GM12878 (cell line): Measurements from ENCODE around the gene SUN5. TPM values are rescaled to one million over a fixed set of nuclear protein-coding genes. Genes with fewer than 3 reads are reported as not detected.

Experiments used
- ATAC-seq: fragments of 200-7000 bp; cut with Tn5 transposase; 3 replicates; pipeline ENCODE4 v1.9.1; 2020; ENCODE audit warnings: mild to moderate bottlenecking, moderate library complexity
- BruUV-seq: library from RNA; stranded (reverse); fragments of 400-500 nt; replicated peaks from 2 replicates; lab custom pipeline; 2021; lab: Mats Ljungman, UMichigan
- CTCF ChIA-PET: fragments of 300-600 bp; sonication (Branson Sonifier 250); formaldehyde crosslinking; extraction: SDS; loops from one replicate; lab custom pipeline; 2021; ENCODE audit warnings: inconsistent platforms; lab: Yijun Ruan, JAX
- POLR2A ChIA-PET: fragments of 350-600 bp; formaldehyde crosslinking; extraction: SDS; loops from one replicate; lab custom pipeline; 2021; ENCODE audit warnings: inconsistent platforms; lab: Charles Lee
- RAD21 ChIA-PET: fragments of 300-600 bp; sonication (Branson Sonifier 250); formaldehyde crosslinking; loops from one replicate; lab custom pipeline; 2023; ENCODE audit warnings: antibody characterized with exemption; ENCODE audit not compliant: unreplicated experiment; lab: Charles Lee
- SMC1A ChIA-PET: fragments of 300-600 bp; sonication (Branson Sonifier 250); formaldehyde crosslinking; loops from one replicate; lab custom pipeline; 2023; ENCODE audit not compliant: unreplicated experiment, uncharacterized antibody; lab: Charles Lee
- DNase-seq: peaks from one replicate; pipeline ENCODE4 v3.0.0-alpha.2; 2011; ENCODE audit warnings: low read depth, low spot score
- FAIRE-seq: peaks from 3 replicates; lab custom pipeline; 2011; peaks lifted over from hg19 to GRCh38; lab: Jason Lieb, UNC
- H2AFZ ChIP-seq: 2 replicates; pipeline ENCODE4 v1.6.0; 2011; ENCODE audit warnings: low read depth, low read length, control low read depth; ENCODE audit not compliant: control insufficient read depth
- H3K27ac ChIP-seq: 2 replicates; pipeline ENCODE4 v1.5.1; 2011; ENCODE audit warnings: control low read depth; ENCODE audit not compliant: control insufficient read depth, insufficient read depth
- H3K27me3 ChIP-seq, 2 experiments: replicated peaks in 1 of 2; 2 replicates each; pipeline versions ENCODE4 v1.6.0 to v1.6.1; 2011; ENCODE audit warnings: low read length in 1 of 2; ENCODE audit not compliant: control insufficient read depth in 2 of 2, insufficient read depth in 2 of 2
- H3K36me3 ChIP-seq, 2 experiments: 2 replicates each; pipeline ENCODE4 v1.5.1; 2011; ENCODE audit warnings: low read length in 1 of 2; ENCODE audit not compliant: control insufficient read depth in 2 of 2, insufficient read depth in 2 of 2
- H3K4me1 ChIP-seq: 2 replicates; pipeline ENCODE4 v1.6.1; 2011; ENCODE audit warnings: mild to moderate bottlenecking, low read length, moderate library complexity, mixed read lengths; ENCODE audit not compliant: control insufficient read depth, insufficient read depth
- H3K4me2 ChIP-seq: 2 replicates; pipeline ENCODE4 v1.6.0; 2011; ENCODE audit warnings: control low read depth; ENCODE audit not compliant: control insufficient read depth, insufficient read depth
- H3K4me3 ChIP-seq: fragments of 200-600 bp; sonication (generic); 2 replicates; pipeline ENCODE4 v1.5.1; 2016
- H3K79me2 ChIP-seq: 2 replicates; pipeline ENCODE4 v1.6.0; 2011; ENCODE audit warnings: low read length; ENCODE audit not compliant: control insufficient read depth, insufficient read depth
- H3K9ac ChIP-seq: 2 replicates; pipeline ENCODE4 v1.8.0; 2011; ENCODE audit warnings: low read length, control low read depth, mixed read lengths; ENCODE audit not compliant: control insufficient read depth, insufficient read depth
- H3K9me3 ChIP-seq: replicated peaks from 3 replicates; pipeline ENCODE4 v1.5.1; 2011; ENCODE audit warnings: mild to moderate bottlenecking, low read length; ENCODE audit not compliant: control insufficient read depth, insufficient read depth
- H4K20me1 ChIP-seq: 2 replicates; pipeline ENCODE4 v1.6.0; 2011; ENCODE audit not compliant: control insufficient read depth, insufficient read depth
- BCL11A ChIP-seq: IDR thresholded peaks from 2 replicates; pipeline ENCODE4 v1.6.1; 2011; ENCODE audit warnings: low read depth, low read length
- BHLHE40 ChIP-seq, 2 experiments: fragments of 450-650 bp in 1 of 2; IDR thresholded peaks; 2 replicates each; pipeline ENCODE4 v1.6.1; 2011 to 2017; ENCODE audit warnings: low read depth in 2 of 2, borderline replicate concordance in 1 of 2, improper control_type of control experiment in 1 of 2, low read length in 1 of 2, mild to moderate bottlenecking in 1 of 2
- GATAD2B ChIP-seq: fragments of 450-650 bp; conservative IDR thresholded peaks from 2 replicates; pipeline ENCODE4 v1.6.1; 2017; ENCODE audit warnings: low read depth, mild to moderate bottlenecking, moderate library complexity
- NFYB ChIP-seq: IDR thresholded peaks from 2 replicates; pipeline ENCODE4 v1.6.1; 2011; ENCODE audit warnings: low read depth, mild to moderate bottlenecking, low read length, improper control_type of control experiment, moderate library complexity; ENCODE audit not compliant: insufficient read depth
- NR2C2 ChIP-seq: IDR thresholded peaks from 2 replicates; pipeline ENCODE4 v1.6.1; 2011; ENCODE audit warnings: borderline replicate concordance, low read depth; ENCODE audit not compliant: control insufficient read depth, insufficient read length
- POLR2AphosphoS2 ChIP-seq: IDR thresholded peaks from 2 replicates; pipeline ENCODE4 v1.6.1; 2011; ENCODE audit warnings: low read depth, mild to moderate bottlenecking, low read length, improper control_type of control experiment, moderate library complexity
- RAD21 ChIP-seq: IDR thresholded peaks from 2 replicates; pipeline ENCODE4 v1.6.1; 2011; ENCODE audit warnings: mild to moderate bottlenecking, low read depth, low read length, moderate library complexity; ENCODE audit not compliant: insufficient read depth
- RBBP5 ChIP-seq: fragments of 200-600 bp; sonication (generic); conservative IDR thresholded peaks from 2 replicates; pipeline ENCODE4 v1.6.1; 2016
- SMARCA5 ChIP-seq: fragments of 450-650 bp; IDR thresholded peaks from 2 replicates; pipeline ENCODE4 v1.6.1; 2017; ENCODE audit warnings: mild to moderate bottlenecking
- YBX1 ChIP-seq: fragments of 450-650 bp; IDR thresholded peaks from 2 replicates; pipeline ENCODE4 v1.6.1; 2016; ENCODE audit warnings: antibody characterized with exemption
- WGBS: methylation state at CpG from one replicate; pipeline ENCODE4 v1.1.6; 2016; ENCODE audit warnings: low lambda C conversion rate; ENCODE audit not compliant: insufficient replicate concordance, insufficient coverage; ENCODE audit errors: missing lambda C conversion rate; 5-methylcytosine and 5-hydroxymethylcytosine counted together
- in situ Hi-C: fragments of 300-500 bp; cut with MboI; formaldehyde crosslinking; loops from 9 replicates; pipeline ENCODE4 v1.14.3; 2018; ENCODE audit warnings: mixed read lengths
- intact Hi-C: fragments of 100-400 bp; cut with micrococcal nuclease; formaldehyde crosslinking; loops from one replicate; pipeline ENCODE4 v1.14.2; 2022; ENCODE audit not compliant: unreplicated experiment
- polyA plus RNA-seq, 11 experiments: library from polyadenylated mRNA; depleted of rRNA in 4 of 11; unstranded in 6 of 11; stranded (reverse) in 5 of 11; fragments of >200 nt; fragmentation: Nextera tagmentation in 4 of 11; fragmentation: Illumina TruSeq in 1 of 11; extraction: Ambion mirVana in 4 of 11; extraction: Trizol in 1 of 11; gene quantifications; 1 replicate in 1 of 11; 2 replicates in 10 of 11; pipeline versions ENCODE4 v1.2.1 to v1.2.3, GENCODE V29; 2011 to 2016; ENCODE audit warnings: inconsistent platforms in 2 of 11, missing spikeins in 2 of 11, low read depth in 1 of 11
- total RNA-seq, 4 experiments: library from RNA; depleted of rRNA in 3 of 4; stranded (reverse); fragments of >200 nt in 3 of 4; fragmentation: Illumina TruSeq in 1 of 4; extraction: Trizol in 1 of 4; gene quantifications; 2 replicates each; pipeline versions ENCODE4 v1.2.1 to v1.2.3, GENCODE V29; 2013 to 2021
- TF ChIP-seq, protein P1 (sequence below): fragments of 450-650 bp; formaldehyde crosslinking; IDR thresholded peaks from 2 replicates; pipeline ENCODE4 v1.4.0; 2020; ENCODE audit warnings: mild to moderate bottlenecking, moderate library complexity
- TF ChIP-seq, protein P2 (sequence below): IDR thresholded peaks from 2 replicates; pipeline ENCODE4 v1.6.1; 2011; ENCODE audit warnings: borderline replicate concordance, low read depth, mild to moderate bottlenecking, moderate library complexity, low read length; ENCODE audit not compliant: insufficient read depth, poor library complexity, severe bottlenecking
- TF ChIP-seq, protein P3 (sequence below): fragments of 450-650 bp; conservative IDR thresholded peaks from 2 replicates; pipeline ENCODE4 v1.6.1; 2017; ENCODE audit warnings: mild to moderate bottlenecking, moderate library complexity

The SUN5 gene
- total and polyA plus RNA-seq, 10 of the 15 experiments (the other 5 are each of a cell fraction or from before 2014, with no cell fraction given), result not detected

DNA sequence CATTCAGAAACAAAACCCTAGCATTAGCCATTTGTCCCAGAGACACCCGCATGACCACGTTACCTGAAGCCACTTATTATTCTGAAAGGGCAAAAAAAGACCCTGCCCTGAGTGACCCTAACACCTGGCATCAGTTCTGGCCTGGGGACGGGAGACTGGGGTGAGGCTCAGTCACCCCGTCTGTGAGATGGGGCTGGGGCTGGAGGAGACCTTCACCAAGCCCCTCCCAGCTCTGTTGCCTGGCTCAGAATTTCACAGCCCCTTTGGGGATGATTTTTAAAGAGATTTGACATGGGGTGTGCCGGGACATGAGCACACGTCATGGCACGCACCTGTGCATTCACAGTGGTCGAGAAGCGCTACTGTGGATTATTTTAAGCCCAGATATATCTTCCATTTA, 25.8 kb upstream of the SUN5 start (continued):
- TF ChIP-seq, protein P1, sequence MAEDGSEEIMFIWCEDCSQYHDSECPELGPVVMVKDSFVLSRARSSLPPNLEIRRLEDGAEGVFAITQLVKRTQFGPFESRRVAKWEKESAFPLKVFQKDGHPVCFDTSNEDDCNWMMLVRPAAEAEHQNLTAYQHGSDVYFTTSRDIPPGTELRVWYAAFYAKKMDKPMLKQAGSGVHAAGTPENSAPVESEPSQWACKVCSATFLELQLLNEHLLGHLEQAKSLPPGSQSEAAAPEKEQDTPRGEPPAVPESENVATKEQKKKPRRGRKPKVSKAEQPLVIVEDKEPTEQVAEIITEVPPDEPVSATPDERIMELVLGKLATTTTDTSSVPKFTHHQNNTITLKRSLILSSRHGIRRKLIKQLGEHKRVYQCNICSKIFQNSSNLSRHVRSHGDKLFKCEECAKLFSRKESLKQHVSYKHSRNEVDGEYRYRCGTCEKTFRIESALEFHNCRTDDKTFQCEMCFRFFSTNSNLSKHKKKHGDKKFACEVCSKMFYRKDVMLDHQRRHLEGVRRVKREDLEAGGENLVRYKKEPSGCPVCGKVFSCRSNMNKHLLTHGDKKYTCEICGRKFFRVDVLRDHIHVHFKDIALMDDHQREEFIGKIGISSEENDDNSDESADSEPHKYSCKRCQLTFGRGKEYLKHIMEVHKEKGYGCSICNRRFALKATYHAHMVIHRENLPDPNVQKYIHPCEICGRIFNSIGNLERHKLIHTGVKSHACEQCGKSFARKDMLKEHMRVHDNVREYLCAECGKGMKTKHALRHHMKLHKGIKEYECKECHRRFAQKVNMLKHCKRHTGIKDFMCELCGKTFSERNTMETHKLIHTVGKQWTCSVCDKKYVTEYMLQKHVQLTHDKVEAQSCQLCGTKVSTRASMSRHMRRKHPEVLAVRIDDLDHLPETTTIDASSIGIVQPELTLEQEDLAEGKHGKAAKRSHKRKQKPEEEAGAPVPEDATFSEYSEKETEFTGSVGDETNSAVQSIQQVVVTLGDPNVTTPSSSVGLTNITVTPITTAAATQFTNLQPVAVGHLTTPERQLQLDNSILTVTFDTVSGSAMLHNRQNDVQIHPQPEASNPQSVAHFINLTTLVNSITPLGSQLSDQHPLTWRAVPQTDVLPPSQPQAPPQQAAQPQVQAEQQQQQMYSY (CRISPR knock-in tag), result no peak
- TF ChIP-seq, protein P2, sequence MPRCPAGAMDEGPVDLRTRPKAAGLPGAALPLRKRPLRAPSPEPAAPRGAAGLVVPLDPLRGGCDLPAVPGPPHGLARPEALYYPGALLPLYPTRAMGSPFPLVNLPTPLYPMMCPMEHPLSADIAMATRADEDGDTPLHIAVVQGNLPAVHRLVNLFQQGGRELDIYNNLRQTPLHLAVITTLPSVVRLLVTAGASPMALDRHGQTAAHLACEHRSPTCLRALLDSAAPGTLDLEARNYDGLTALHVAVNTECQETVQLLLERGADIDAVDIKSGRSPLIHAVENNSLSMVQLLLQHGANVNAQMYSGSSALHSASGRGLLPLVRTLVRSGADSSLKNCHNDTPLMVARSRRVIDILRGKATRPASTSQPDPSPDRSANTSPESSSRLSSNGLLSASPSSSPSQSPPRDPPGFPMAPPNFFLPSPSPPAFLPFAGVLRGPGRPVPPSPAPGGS, result no peak

DNA sequence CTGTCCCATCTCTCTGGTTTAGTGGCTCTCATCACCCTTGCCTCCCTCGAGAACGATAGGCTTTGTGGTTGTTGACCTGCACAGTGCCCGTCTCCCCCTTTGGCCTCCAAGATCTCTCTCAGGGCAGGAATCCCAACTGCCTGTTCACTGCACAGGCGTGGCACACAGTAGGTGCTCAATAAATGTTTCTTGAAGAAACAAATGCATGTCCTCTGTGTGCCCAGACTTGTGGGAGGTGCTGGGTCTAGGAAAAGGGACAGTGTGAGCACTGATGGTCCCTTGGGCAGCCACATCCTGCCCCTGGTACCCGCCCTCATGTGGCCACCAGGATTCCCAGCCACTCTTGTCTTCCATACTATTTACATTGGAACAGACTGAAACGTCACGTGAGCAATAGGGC, 24.6 kb upstream of the SUN5 start:
- in situ Hi-C loops, result no loop called here
- no peak for FAIRE-seq
- 12% methylated on average over 7 of the region's 7 CpGs for WGBS
- TF ChIP-seq BHLHE40 (IDR thresholded peaks at IDR 0.05; ENCODE audit: borderline replicate concordance in 1 of 2, low read depth in 2 of 2, low read length in 1 of 2), result no peak
- TF ChIP-seq RAD21, result no peak
- no peak for TF ChIP-seq YBX1
- TF ChIP-seq BCL11A, result no peak
- TF ChIP-seq, protein P3, sequence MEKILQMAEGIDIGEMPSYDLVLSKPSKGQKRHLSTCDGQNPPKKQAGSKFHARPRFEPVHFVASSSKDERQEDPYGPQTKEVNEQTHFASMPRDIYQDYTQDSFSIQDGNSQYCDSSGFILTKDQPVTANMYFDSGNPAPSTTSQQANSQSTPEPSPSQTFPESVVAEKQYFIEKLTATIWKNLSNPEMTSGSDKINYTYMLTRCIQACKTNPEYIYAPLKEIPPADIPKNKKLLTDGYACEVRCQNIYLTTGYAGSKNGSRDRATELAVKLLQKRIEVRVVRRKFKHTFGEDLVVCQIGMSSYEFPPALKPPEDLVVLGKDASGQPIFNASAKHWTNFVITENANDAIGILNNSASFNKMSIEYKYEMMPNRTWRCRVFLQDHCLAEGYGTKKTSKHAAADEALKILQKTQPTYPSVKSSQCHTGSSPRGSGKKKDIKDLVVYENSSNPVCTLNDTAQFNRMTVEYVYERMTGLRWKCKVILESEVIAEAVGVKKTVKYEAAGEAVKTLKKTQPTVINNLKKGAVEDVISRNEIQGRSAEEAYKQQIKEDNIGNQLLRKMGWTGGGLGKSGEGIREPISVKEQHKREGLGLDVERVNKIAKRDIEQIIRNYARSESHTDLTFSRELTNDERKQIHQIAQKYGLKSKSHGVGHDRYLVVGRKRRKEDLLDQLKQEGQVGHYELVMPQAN, result no peak
- no peak for TF ChIP-seq POLR2AphosphoS2
- TF ChIP-seq NFYB, result no peak
- TF ChIP-seq RBBP5, result no peak
- TF ChIP-seq GATAD2B, result no peak
- TF ChIP-seq SMARCA5, result no peak
- no peak for TF ChIP-seq NR2C2

More for the DNA sequence above, 24.6 kb upstream of the SUN5 start:
- Histone ChIP-seq H3K36me3 (no peaks in the 10 kb centered on the region), H3K27me3 (peaks cover 0 to 1% of the 10 kb centered on the region in 2 experiments; a peak in 1 of 4 replicates), H3K79me2 (no peaks in the 10 kb centered on the region), H3K4me2 (no peak overlapping the region), H3K9me3 (no peaks in the 10 kb centered on the region), H4K20me1 (no peaks in the 10 kb centered on the region), H3K4me1 (no peaks in the 10 kb centered on the region), H3K4me3 (no peak overlapping the region), H3K9ac (no peak overlapping the region), H2AFZ (no peak overlapping the region), H3K27ac (no peak overlapping the region)
- SMC1A ChIA-PET, result interaction anchor here (0.6 kb wide), 1 partner anchor 23 kb away, joined by 3 read pairs; no protein-coding TSS in a partner anchor
- DNase-seq (no peak), ATAC-seq (no peak)
- POLR2A ChIA-PET, result no interaction called here
- RAD21 ChIA-PET, result no interaction called here
- BruUV-seq, result no TSS peak
- intact Hi-C loops, result no loop called here
- CTCF ChIA-PET, result no interaction called here
